ENCODE measurements around the gene SLC41A3.
"Not testable (repeated sequence)": the region's sequence is repeated elsewhere in the genome, so short reads cannot be mapped to it uniquely, and the experiment has no call there.

SLC41A3 gene

DNA sequence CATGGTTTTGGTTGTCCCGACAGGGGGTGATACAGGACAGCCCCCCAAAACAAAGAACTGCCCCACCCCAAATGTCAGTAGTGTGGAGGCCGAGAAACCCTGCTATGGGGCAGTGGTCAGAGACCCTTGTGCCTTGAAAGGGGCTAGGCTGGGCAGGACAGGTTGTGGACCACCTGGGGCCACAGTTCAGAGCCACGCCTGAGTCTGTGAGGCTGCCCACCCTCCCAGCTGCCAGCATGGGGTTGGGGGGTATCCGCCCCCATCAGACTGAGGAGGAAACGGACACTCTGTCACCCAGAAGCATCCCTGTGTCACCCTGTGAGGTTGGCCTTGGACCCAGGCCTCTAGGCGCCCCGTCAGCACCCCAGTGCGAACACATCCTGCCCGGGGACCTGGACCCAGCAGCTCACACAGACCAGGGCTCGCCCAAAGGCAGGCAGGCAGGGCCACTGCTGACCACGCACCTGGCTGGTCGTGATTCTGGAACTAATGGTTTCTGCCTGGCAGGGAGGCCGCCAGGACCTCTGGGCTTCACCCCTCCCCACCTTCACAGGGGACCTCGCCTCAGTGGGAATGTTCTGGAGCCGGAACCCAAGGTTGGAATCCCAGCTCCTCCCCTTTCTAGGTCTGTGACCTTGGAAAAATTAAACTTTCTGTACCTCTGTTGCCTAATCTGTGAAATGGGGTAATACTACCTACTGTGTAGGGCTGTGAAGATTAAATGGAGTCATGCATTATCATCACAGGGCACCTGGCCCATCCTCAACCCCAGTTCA lies 1.4 kb downstream of the SLC41A3 start:
- no peak for DNase-seq (ENCODE audit: low spot score)

DNA sequence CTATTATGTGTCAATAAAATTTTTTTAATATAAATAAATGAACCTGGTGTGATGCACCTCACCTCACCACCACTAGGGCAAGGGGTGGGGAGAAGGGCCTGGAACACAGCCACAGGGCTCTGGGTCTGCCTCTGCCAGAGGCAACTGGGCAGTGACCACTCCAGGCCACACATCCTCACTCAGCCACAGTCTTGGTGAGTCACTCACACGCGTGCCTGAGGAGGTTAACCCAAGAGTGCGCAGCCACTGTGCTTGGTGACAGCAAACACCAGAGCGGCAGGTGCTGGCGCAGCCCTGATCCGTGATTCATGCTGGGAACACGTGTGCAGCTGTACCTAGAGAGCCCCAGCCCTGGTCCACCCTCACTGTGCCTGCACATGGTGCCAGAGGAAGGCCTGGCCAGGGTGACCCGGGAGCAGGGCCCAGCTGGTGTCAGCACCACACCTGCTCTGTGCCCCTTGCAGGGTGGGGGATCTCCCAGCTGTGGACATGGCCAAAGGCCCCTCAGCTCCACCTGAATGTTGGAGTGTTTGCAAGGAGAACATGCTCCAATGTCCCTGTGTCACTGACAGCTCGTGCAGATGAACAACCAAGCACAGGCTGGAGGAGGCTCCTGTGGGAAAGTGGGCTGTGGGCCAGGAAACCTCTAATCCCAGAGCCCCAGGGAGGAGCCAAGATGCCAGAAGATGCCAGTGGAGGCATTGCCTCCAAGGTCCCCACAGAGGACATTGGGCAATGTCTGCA lies 2.1 kb downstream of the SLC41A3 start:
- DNase-seq (ENCODE audit: low spot score), result peak; percentile 14

DNA sequence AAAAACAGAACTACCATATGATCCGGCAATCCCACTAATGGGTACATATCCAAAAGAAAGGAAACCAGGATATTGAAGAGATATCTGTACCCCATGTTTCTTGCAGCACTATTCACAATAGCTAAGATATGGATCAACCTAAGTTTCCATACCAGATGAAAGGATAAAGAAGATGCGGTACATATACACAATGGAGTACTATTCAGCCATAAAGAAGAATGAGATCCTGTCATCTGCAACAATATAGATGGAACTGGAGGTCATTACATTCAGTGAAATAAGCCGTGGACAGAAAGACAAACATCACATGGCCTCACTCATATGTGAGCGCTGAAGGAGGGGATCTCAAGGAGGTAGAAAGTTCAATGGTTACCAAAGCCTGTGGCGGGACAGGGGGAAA lies 3.0 kb downstream of the SLC41A3 start:
- no peak for DNase-seq (ENCODE audit: low spot score)

DNA sequence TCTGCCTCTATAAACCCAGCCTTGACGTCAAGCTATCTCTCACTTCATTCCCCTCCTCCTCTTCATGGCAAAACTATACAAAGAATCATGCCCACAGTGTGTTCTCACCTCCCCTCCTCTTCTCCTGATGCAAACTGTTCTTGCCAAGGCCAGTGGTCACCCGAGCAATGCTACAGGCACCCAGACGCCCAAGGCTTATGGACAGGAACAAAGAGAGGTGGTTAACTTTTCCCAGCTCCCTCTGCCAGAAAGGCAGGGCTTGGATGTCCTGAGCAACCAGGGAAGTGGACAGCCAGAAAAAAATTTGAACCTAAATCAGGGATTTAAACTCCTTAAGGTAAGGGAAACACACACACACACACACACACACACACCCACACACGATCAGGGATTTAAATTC lies 5.1 kb downstream of the SLC41A3 start:
- no peak for DNase-seq (ENCODE audit: low spot score)

GRCh38 chr3:126077754-126078153 lies 6.2 kb downstream of the SLC41A3 start:
- no peak for DNase-seq (ENCODE audit: low spot score)

- DNase-seq (ENCODE audit: low spot score), result no peak
Measured at GRCh38 chr3:126076140-126076539, 7.8 kb downstream of the SLC41A3 start.

GRCh38 chr3:126070146-126070545 lies 13.8 kb downstream of the SLC41A3 start:
- no peak for DNase-seq (ENCODE audit: low spot score)

DNA sequence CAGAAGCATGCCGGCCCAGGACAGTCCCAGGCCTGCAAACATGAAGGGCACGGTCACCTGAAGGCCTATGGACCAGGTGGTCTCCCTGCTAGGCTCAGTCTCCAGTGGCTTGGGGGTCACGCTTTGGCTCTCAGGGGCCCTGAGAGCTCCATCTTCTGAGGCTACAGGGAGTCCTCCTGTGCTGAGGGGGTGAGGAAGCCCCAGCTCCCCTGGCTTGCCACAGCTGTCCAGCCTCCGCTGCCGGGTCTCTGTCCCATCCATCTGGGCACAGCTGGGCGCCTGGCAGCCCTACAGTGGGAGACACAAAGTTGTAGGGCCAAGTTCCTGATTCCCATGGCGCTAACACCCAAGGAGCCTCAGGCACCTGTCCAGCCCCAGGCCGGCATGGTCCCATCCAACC lies 16.0 kb downstream of the SLC41A3 start:
- no peak for DNase-seq (ENCODE audit: low spot score)

DNA sequence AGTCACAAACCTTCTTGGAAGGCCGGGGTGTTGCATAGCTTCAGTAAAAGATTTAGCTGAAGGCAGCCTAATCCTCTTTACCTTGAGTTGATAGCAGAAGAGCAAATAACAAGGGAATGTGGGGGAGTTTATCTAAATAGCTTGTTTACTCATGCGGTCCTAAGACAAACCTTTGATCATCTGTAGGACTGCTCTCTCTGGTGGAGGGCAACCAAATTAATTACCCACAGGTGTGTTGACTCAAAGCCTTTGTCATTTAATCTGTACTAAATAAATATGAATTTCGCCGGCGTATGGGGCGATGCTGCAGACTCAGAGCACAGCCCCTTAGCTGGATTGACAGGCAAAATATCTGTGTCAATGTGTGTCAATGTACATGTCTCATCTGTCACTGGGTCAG lies 17.2 kb downstream of the SLC41A3 start:
- DNase-seq (ENCODE audit: low spot score), result not testable (repeated sequence)

DNA sequence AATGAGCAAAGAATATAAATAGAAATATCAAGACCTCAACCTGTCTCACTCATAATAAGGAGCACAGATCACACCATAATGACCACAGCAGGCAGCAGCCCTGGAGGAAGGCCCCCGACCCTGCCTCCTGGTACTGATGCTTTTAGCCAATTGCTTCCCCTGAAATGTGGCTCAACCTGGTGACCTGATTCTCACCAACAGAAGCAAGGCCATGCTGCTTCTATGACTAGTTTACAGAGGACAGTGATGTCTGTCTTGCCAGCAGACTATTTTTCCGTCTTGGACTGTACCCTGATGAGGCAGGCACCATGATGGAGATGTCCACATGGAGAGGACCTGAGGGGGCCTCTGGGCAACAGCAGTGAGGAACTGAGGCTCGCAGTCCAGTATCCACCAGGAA lies 18.0 kb downstream of the SLC41A3 start:
- DNase-seq (ENCODE audit: low spot score), result no peak

DNA sequence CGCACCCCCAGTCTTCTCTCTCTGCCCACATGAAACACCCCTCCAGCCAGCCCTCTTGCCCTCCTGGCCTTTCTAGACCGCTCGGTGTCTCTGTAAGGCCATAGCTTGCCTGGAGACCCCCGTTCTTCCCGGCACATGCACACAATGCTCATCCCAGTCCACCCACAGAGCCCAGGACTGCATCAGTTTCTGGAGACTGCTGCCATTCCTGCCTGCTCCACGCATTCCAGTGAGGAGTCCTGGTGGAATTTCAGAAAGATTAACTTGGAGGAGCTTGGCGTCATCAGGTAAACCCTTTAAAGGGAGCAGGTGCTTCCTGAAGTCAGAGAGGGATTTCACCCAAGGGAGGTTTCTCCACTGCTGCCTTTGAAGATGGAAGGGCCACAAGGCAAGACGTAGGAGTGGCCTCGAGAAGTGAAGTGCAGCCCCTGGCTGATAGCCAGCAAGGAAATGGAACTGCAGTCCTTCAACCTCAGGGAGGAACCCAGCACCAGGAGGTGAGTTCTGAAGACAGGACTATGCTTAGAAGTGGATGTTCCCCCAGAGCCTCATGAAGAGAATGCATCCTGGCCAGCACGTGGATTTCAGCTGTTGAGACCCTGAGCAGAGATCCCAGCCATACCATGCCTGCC lies 19.2 kb downstream of the SLC41A3 start:
- DNase-seq (ENCODE audit: low spot score), result no peak

- DNase-seq (ENCODE audit: low spot score), result no peak
Measured at GRCh38 chr3:126063358-126063965, 20.5 kb downstream of the SLC41A3 start.

GRCh38 chr3:126061301-126062032 lies 22.5 kb downstream of the SLC41A3 start:
- no peak for DNase-seq (ENCODE audit: low spot score)

- DNase-seq (ENCODE audit: low spot score), result no peak
Measured at GRCh38 chr3:126060613-126061145, 23.2 kb downstream of the SLC41A3 start.

DNA sequence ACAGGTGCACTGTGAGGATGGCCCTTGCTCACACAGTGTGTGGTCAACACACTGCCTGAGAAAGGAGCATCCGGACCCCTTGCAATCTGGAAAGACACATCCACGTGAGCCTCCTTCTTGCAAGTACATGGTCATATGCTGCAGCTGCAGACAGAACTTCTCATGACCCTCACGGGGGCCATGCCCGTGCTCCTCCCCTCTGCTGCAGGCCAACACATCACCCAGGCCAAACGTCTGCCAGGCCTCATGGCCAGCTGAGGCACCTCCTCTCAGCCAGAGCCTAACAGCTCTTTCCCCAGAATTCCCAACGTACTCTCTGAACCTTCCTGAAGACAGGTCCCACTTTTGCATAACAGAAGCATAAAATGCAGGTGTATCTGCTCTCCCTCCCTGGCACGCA lies 25.3 kb downstream of the SLC41A3 start:
- no peak for DNase-seq (ENCODE audit: low spot score)

- DNase-seq (ENCODE audit: low spot score), result no peak
Measured at GRCh38 chr3:126057936-126058335, 26.0 kb downstream of the SLC41A3 start.

DNA sequence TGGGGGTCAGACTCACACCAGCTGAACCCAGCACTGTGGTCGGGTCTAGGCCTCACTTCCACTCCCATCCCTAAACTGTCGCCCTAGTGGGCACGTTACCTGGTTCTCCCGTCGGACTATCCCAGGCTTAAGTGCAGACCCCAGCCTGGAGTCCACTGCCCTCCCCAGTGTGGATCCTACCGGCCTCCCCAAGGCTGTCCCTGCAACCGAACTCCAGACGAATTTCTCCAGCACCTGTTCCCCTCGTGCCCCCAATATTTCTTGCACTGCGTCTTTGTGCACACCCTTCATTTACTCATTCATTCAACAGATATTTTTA lies 26.5 kb downstream of the SLC41A3 start:
- no peak for DNase-seq (ENCODE audit: low spot score)

DNA sequence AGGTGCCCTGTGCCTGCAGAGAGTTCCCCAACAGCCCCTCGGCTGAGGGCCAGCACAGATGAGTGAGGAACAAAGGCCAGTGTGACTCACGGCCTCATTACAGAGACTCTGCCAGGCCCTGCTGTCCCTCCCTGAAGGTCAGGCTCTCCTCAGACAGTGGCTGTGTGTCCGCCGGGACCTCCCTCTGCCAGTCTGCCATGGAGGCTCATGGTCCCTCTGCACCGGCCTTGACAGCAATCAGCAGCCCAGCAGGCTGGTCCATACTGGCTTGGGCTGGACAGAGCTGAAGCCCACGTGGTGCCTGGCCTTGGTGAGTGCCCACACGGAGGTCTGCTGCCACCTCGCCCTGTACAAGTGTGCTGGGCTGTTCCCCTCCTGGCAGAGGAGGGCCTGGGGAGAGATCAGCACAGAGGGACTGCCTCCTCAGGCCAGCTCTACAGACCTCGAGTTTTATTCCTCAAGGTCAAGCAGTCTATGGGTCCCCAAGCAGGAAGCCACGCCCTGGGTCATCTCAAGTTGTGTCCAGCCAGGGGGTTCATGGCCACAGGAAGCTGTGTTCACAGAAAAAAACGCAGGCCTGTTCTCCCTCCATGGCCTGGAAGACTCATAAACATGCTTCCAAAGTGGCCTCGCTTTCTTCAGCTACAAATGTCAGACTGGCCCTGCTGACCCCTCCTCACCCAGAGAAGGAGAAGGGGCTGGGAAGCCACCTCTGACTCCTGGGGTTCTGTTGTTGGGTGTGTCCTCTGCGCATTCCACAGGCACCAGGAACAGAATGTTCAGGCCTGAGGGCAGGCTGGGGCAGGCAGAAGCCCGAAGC lies 27.0 kb downstream of the SLC41A3 start:
- no peak for DNase-seq (ENCODE audit: low spot score)

GRCh38 chr3:126056088-126056487 lies 27.8 kb downstream of the SLC41A3 start:
- no peak for DNase-seq (ENCODE audit: low spot score)

GRCh38 chr3:126054870-126055269 lies 29.1 kb downstream of the SLC41A3 start:
- no peak for DNase-seq (ENCODE audit: low spot score)

GRCh38 chr3:126053949-126054569 lies 29.9 kb downstream of the SLC41A3 start:
- no peak for DNase-seq (ENCODE audit: low spot score)
